ENCODE measurements around the gene YAE1. TPM values are rescaled to one million over a fixed set of nuclear protein-coding genes. Genes with fewer than 3 reads are reported as not detected.

Gene YAE1
- total RNA-seq, 1 donor from 2014 or later = 27.8 TPM

DNA sequence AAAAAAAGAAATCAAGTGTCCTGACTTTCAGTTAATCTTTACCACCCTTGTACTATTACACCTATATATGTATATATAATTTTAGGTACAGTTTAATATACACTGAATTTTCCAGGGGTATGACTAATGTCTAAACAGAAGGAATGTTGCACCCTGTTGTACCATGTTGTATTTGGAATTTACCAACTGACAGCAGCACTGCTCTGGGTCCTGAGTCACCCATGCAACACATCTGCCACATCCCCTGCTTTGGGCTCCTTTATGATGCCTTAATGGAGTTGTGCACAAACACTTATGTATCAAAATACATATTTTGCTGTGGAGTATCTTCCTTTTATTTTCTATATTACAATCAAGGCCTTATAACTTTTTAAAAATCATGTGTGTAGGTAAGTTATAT, 21.2 kb downstream of the YAE1 start:
- no peak for FAIRE-seq
- H3K27me3 Mint-ChIP-seq (ENCODE audit: low read depth, unreplicated experiment) = no peaks in the 10 kb centered on the region
- H3K4me1 ChIP-seq (ENCODE audit: insufficient read depth, low read length) = peaks cover 17% of the 10 kb centered on the region
- DNase-seq (ENCODE audit: low read depth) = peak; percentile 30
- H3K9ac ChIP-seq (ENCODE audit: low read length) = no peak overlapping the region
- H3K36me3 ChIP-seq (ENCODE audit: insufficient read depth, low read length) = no peaks in the 10 kb centered on the region
- no peak overlapping the region for H2AFZ ChIP-seq (ENCODE audit: low read depth, low read length)
- no peak overlapping the region for H3K4me2 ChIP-seq (ENCODE audit: low read length)
- no peaks in the 10 kb centered on the region for H3K36me3 Mint-ChIP-seq (ENCODE audit: low read depth, unreplicated experiment)
- H3K4me1 Mint-ChIP-seq (ENCODE audit: low read depth, unreplicated experiment) = peaks cover 39% of the 10 kb centered on the region
- no peaks in the 10 kb centered on the region for H4K20me1 ChIP-seq (ENCODE audit: insufficient read depth, low read length)
- H3K4me3 ChIP-seq (ENCODE audit: insufficient read depth, low read depth, low read length) = no peak overlapping the region
- peak overlapping the region; percentile 83 for H3K27ac Mint-ChIP-seq (ENCODE audit: unreplicated experiment)
- no peaks in the 10 kb centered on the region for H3K79me2 ChIP-seq (ENCODE audit: insufficient read depth, low read length)
- TF ChIP-seq EZH2 (IDR thresholded peaks at IDR 0.05; ENCODE audit: insufficient read depth, low read length) (no peak), CTCF (IDR thresholded peaks at IDR 0.05; ENCODE audit: insufficient read depth, low read depth, low read length) (no peak)
- H3K4me3 Mint-ChIP-seq (ENCODE audit: unreplicated experiment) = no peak overlapping the region
- H3K9me3 Mint-ChIP-seq (ENCODE audit: unreplicated experiment) = peaks cover 3% of the 10 kb centered on the region
- no peaks in the 10 kb centered on the region for H3K27me3 ChIP-seq (ENCODE audit: insufficient read depth, low read length)
- H3K27ac ChIP-seq (ENCODE audit: low read depth, low read length) = no peak overlapping the region
- no peaks in the 10 kb centered on the region for H3K9me3 ChIP-seq (ENCODE audit: insufficient read depth, low read depth, low read length)

GRCh38 chr7:39588416-39588815, 22.2 kb downstream of the YAE1 start:
- Histone ChIP-seq H3K4me3 (ENCODE audit: insufficient read depth, low read depth, low read length) (no peak overlapping the region), H3K79me2 (ENCODE audit: insufficient read depth, low read length) (no peaks in the 10 kb centered on the region), H3K4me2 (ENCODE audit: low read length) (no peak overlapping the region), H3K9ac (ENCODE audit: low read length) (no peak overlapping the region), H3K27ac (ENCODE audit: low read depth, low read length) (no peak overlapping the region), H3K4me1 (ENCODE audit: insufficient read depth, low read length) (peaks cover 25% of the 10 kb centered on the region), H4K20me1 (ENCODE audit: insufficient read depth, low read length) (no peaks in the 10 kb centered on the region), H3K9me3 (ENCODE audit: insufficient read depth, low read depth, low read length) (no peaks in the 10 kb centered on the region), H2AFZ (ENCODE audit: low read depth, low read length) (no peak overlapping the region), H3K27me3 (ENCODE audit: insufficient read depth, low read length) (no peaks in the 10 kb centered on the region), H3K36me3 (ENCODE audit: insufficient read depth, low read length) (no peaks in the 10 kb centered on the region)
- FAIRE-seq (no peak), DNase-seq (ENCODE audit: low read depth) (no peak)
- Mint-ChIP-seq H3K27ac (ENCODE audit: unreplicated experiment) (no peak overlapping the region), H3K4me1 (ENCODE audit: low read depth, unreplicated experiment) (peaks cover 41% of the 10 kb centered on the region), H3K27me3 (ENCODE audit: low read depth, unreplicated experiment) (no peaks in the 10 kb centered on the region), H3K9me3 (ENCODE audit: unreplicated experiment) (peaks cover 3% of the 10 kb centered on the region), H3K4me3 (ENCODE audit: unreplicated experiment) (no peak overlapping the region), H3K36me3 (ENCODE audit: low read depth, unreplicated experiment) (no peaks in the 10 kb centered on the region)
- TF ChIP-seq EZH2 (IDR thresholded peaks at IDR 0.05; ENCODE audit: insufficient read depth, low read length) (no peak), CTCF (IDR thresholded peaks at IDR 0.05; ENCODE audit: insufficient read depth, low read depth, low read length) (no peak)

DNA sequence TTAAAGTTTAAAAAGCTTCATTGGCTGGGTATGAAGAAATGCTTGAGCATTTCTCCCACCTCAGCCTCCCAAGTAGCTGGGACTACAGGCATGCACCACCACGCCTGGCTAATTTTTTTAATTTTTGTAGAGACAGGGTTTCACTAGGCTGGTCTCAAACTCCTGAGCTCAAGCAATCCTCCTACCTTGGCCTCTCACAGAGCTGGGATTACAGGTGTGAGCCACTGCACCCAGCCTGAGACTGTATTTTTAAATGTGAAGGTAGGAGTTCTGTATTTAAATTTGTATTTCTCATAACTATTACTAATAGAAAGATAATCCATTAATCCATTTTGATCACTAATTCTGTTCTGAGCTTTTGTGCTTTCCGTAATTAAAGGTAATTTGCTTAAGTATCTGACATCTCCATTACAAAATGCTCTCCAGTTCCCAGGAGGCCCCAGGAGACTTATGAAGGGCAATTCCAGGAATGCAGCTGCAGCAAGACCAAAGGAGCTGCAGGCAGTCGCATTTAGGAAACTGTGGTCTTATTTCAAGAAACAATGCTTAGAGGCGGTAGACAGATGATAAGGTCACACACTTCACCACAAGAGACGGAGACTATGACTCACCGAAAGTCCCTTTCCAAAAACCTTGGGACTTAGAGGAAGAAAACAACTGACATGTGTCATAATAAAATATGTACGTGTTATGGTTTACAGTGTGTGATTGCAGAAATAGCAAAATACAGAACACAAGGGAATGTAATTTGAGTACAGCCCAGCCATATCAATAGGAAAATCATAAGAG, 23.3 kb downstream of the YAE1 start:
- H3K27me3 Mint-ChIP-seq (ENCODE audit: low read depth, unreplicated experiment) = no peaks in the 10 kb centered on the region
- Histone ChIP-seq H3K9ac (ENCODE audit: low read length) (peak overlapping the region; percentile 53), H2AFZ (ENCODE audit: low read depth, low read length) (no peak overlapping the region), H3K27me3 (ENCODE audit: insufficient read depth, low read length) (no peaks in the 10 kb centered on the region), H3K36me3 (ENCODE audit: insufficient read depth, low read length) (no peaks in the 10 kb centered on the region), H3K79me2 (ENCODE audit: insufficient read depth, low read length) (no peaks in the 10 kb centered on the region), H3K4me1 (ENCODE audit: insufficient read depth, low read length) (peaks cover 25% of the 10 kb centered on the region), H4K20me1 (ENCODE audit: insufficient read depth, low read length) (no peaks in the 10 kb centered on the region), H3K4me3 (ENCODE audit: insufficient read depth, low read depth, low read length) (no peak overlapping the region), H3K4me2 (ENCODE audit: low read length) (peak overlapping the region; percentile 50), H3K9me3 (ENCODE audit: insufficient read depth, low read depth, low read length) (no peaks in the 10 kb centered on the region), H3K27ac (ENCODE audit: low read depth, low read length) (peak overlapping the region; percentile 67)
- peak overlapping the region; percentile 37 for H3K27ac Mint-ChIP-seq (ENCODE audit: unreplicated experiment)
- peaks cover 39% of the 10 kb centered on the region for H3K4me1 Mint-ChIP-seq (ENCODE audit: low read depth, unreplicated experiment)
- no peak overlapping the region for H3K4me3 Mint-ChIP-seq (ENCODE audit: unreplicated experiment)
- peak; percentile 80 for FAIRE-seq
- DNase-seq (ENCODE audit: low read depth) = peak; percentile 96
- H3K36me3 Mint-ChIP-seq (ENCODE audit: low read depth, unreplicated experiment) = no peaks in the 10 kb centered on the region
- no peak for TF ChIP-seq EZH2 (IDR thresholded peaks at IDR 0.05; ENCODE audit: insufficient read depth, low read length)
- no peak for TF ChIP-seq CTCF (IDR thresholded peaks at IDR 0.05; ENCODE audit: insufficient read depth, low read depth, low read length)
- H3K9me3 Mint-ChIP-seq (ENCODE audit: unreplicated experiment) = peaks cover 3% of the 10 kb centered on the region

Data from astrocyte (in vitro differentiated cells and primary cell).